Ramos (cell line): ENCODE results near the gene RHCG.

Experiments
- in situ Hi-C: fragments of 300-500 bp; cut with MboI; formaldehyde crosslinking; loops from one replicate; pipeline ENCODE4 v1.14.3; 2022; ENCODE audit warnings: low sequenced_read_pairs; ENCODE audit not compliant: unreplicated experiment

The RHCG gene

DNA sequence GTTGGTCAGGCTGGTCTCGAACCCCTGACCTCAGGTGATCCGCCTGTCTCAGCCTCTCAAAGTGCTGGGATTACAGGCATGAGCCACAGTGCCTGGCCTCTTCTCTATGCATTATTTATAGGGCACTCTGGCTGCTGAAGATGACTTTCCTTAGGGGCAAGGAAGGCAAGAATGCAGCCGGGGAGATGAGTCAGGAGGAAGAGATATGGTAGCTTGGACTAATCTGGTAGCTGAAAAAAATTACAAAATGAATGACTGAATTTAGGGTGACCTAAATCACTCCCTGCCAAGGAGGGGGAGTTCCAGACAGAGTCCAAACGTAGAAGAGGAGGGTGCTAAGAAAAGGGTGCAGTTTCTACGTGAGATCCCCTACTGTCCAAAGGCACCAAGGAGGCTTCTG lies 14.2 kb downstream of the RHCG start:
- in situ Hi-C loops: no loop called here

DNA sequence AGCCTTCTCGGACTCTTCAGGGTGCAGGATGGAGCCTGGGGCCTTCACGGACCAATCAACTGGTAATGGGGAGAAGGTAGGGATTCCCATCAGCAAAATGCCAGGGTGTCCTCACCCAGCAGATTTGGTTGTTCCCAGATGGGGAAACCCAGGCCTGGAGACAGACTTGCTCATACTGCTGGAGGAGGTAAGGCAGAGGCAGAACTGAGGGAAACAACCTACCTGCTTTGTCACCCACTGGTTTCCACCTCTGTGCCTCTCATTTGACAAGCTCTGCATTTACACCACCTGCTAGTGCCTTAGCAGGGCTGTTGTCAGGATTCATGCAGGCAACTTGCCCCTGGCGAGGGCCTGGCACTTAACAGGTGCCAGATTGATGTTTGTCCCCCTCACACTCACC lies 15.9 kb downstream of the RHCG start:
- in situ Hi-C loops: no loop called here

GRCh38 chr15:89479173-89479572 lies 17.2 kb downstream of the RHCG start:
- in situ Hi-C loops: no loop called here

- in situ Hi-C loops: no loop called here
Observed at GRCh38 chr15:89477411-89478242, 18.8 kb downstream of the RHCG start.

GRCh38 chr15:89475661-89476060 lies 20.7 kb downstream of the RHCG start:
- in situ Hi-C loops: no loop called here

DNA sequence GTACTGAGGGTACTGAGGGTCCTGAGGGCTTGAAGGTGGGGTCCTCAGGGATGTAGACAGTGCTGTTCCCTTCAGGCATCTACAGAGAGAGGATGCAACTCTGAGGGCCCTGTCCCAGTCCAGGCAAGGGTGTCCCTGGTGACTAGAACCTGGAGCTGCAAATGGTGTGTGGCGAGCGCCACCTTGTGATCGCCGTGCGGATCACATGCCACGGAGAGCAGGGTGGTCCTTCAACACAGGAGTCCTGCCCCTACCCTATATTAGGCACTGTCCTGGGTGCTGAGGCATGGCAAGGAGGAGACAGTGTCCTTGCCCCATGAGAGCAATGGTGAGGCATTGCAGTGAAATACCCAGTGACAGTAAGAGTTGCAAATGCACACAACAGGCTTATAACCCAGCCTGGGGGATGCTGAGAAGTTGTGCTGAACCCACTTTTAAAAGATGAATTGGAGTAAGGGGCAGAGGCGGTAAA lies 23.6 kb downstream of the RHCG start:
- in situ Hi-C loops: no loop called here

GRCh38 chr15:89469426-89470096 lies 26.8 kb downstream of the RHCG start:
- in situ Hi-C loops: loop anchor here (10.0 kb wide), 1 partner anchor 115 kb away; no protein-coding TSS in a partner anchor

DNA sequence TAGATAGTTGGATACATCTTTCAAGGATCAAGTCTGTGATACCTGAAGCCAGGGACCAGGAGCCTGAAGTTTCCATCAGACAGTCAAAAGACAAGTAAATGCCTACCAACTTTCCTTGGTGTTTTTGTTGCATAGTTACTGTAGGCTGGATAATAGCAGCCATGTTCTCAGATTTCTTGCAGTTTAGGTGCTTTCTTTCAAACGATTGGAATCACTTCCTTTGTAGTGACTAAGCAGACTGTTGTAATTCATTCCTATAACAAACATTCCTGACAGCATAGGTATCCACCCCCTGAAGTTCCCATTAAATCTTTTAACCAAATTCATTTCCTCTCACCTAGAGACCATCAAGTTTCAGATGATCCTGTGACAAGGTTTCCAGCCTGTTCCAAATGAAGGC lies 27.6 kb downstream of the RHCG start:
- in situ Hi-C loops: loop anchor here (10.0 kb wide), 1 partner anchor 114 kb away; no protein-coding TSS in a partner anchor

DNA sequence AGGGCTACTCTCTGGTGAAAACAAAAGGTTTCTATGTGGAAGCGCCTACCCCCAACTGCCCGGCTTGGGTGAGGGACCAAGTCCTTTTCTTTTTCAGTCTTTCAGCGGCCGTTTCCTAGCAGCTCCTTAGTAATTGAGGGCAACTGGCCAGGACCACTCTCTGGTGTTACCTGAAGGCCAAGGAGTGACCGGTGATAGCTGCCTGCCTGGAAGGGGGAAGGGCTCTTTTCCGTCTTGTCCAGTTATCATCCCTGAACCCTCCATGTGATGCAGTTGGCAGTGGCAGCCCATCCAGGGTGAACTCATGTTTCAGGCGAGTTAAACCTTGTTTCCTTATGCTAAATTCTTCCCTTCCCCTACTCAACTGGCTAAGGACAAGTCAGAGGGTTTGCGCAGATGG lies 33.3 kb downstream of the RHCG start:
- in situ Hi-C loops: loop anchor here (10.0 kb wide), 1 partner anchor 108 kb away; no protein-coding TSS in a partner anchor

DNA sequence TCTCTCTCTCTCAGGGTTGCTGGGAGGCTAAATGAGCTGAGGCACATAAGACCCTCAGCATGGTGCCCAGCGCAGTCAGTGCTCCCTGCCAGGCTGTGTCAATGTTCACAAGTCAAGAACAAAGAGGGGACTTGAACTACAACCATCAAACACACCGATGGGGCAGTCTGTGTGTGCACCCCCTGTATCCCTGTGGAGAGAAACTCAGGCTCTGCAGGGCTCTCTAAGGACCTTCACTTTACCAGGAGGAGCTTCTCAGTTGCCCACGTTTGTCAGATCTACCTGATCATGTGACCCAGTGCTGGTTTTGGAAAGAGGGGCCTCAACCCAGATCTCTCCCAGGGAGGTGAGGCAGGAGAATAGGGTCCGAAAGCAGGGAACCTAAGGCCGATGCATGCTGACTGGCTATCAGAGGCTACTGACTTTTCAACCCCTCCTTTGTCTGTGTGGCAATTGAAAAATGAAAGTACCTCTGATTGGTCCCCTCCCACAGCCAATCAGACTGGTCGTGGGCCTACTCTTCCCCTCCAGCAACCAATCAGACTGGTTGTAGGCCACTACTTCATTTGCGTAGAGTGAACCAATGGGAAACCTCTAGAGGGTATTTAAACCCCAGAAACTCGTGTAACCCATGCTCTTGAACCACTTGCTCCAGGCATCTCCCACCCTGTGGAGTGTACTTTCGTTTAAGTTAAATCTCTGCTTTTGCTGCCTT lies 34.0 kb downstream of the RHCG start:
- in situ Hi-C loops: loop anchor here (10.0 kb wide), 1 partner anchor 108 kb away; no protein-coding TSS in a partner anchor

DNA sequence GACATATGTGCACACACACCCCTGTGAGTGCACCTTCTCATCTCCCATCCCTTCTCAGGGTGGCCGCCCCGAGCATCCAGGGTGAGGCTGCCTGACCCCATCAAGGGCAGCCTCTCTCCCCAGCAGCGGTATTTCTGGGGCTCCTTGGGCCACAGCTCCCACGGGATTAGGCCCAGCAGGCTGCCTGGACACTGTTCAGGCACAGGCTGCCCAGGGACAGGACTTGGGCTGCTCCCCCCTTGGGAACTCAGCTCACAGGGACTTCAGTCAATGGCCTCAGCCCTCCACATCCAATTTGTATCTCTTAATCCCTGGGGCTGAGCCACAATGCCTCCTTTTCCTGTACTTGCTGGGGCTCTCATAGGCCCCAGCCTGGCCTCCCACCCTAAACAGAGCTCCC lies 35.0 kb downstream of the RHCG start:
- in situ Hi-C loops: loop anchor here (10.0 kb wide), 1 partner anchor 107 kb away; no protein-coding TSS in a partner anchor

DNA sequence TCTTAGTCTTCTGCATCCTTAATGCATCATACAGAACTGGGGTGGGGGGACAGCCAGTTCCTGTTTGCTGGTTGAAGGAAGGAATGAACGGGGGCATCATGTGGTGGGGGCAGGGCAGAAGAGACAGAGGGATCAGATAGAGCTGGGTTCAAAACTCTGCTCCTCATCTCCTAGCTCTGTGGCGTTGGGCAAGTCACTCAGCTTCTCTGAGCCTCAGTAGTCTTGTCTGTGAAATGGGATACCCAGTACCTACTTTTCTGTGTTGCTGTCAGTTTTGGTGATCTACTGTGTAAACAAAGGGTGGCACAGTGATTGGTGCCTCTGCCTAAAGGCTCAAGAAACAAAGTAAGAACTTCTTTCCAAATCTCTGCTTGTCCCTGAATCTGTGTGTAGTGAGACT lies 36.3 kb downstream of the RHCG start:
- in situ Hi-C loops: loop anchor here (10.0 kb wide), 1 partner anchor 105 kb away; no protein-coding TSS in a partner anchor

DNA sequence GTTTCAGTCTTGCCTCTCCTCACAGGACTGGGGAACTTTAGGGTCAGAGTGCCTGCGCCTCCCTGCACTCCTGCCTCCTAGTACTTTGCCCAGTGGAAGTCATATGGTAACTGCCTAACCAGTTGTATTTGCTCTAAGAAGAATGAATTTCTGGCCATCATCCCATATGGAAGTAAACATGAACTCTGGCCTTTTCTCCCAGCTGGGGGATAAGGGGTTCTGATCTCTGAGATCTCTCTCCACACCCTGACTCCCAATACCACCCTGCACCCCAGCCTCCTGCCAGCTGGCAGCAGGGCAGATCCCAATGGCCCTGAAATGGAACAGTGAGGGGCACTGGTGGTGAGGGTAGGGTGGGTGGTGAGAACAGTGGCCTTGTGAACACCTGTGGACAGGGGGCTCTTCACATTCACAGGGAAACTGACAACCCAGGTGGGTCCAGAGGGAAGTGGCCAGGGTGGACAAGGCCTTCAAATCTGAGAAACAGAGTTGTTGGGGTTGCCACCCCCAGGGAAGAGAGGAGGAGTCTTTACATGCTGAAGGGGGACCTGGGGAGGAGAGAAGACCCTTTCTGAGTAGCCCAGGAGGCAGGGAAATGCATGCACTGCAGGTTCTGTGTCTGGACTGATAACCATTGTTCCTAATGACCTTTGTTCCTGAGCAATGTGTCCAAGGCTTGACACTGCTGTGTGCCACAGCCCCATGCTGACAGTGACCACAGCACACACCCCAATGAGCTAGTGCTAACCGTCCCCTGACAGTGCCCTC lies 36.9 kb downstream of the RHCG start:
- in situ Hi-C loops: loop anchor here (10.0 kb wide), 1 partner anchor 105 kb away; no protein-coding TSS in a partner anchor

- in situ Hi-C loops: no loop called here
Observed at GRCh38 chr15:89458440-89458839, 37.9 kb downstream of the RHCG start.

DNA sequence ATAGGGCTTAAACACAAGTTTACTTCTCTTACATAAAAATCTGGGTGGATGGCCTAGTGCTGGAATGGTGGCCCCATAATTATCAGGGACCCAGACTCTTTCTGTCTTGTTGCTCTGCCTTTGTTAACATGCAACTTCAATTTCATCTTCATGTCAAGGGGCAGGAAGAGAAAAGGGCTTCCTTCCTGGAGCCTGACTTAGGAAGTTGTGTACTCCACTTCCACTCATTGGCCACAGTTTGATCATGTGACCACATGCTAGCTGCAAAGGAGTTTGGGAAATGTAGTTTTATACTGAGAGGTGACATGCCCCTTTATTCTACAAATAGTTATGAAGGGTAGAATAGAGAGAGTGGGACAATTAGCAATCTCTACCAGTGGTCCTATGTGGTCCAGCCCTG lies 39.3 kb downstream of the RHCG start:
- in situ Hi-C loops: no loop called here

- in situ Hi-C loops: no loop called here
Observed at GRCh38 chr15:89455535-89455934, 40.8 kb downstream of the RHCG start.

- in situ Hi-C loops: no loop called here
Observed at GRCh38 chr15:89452330-89452836, 44.0 kb downstream of the RHCG start.

DNA sequence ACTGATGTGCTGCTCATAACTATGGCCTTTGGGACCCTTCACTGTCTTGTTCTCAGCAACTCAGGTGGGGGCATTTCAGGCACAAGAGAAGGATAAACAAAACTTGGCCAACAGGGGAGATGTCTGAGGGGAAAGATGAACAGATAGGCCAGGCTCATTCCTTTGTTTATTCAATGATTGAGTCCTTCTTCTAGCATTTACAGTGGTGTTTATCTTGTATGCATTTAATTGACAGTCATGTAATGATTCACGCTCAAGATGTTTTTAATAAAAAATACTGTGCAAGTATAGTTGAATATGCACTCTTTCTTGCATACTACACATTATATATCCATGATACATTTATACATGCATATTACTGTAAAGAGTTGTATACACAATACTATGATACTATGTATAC lies 44.5 kb downstream of the RHCG start:
- in situ Hi-C loops: no loop called here
